Nasal cavity respiratory epithelium epithelial cell of viscerocranial mucosa (primary cell): Measurements from ENCODE around the gene OR6C70. TPM values are rescaled to one million over a fixed set of nuclear protein-coding genes. Genes with fewer than 3 reads are reported as not detected.

ENCODE experiments used
- total RNA-seq: library from RNA; depleted of rRNA; stranded (reverse); fragments of >200 nt; gene quantifications from 2 replicates; pipeline ENCODE4 v1.2.3, GENCODE V29; 2014

The OR6C70 gene
- not detected in 2 replicates for total RNA-seq

DNA sequence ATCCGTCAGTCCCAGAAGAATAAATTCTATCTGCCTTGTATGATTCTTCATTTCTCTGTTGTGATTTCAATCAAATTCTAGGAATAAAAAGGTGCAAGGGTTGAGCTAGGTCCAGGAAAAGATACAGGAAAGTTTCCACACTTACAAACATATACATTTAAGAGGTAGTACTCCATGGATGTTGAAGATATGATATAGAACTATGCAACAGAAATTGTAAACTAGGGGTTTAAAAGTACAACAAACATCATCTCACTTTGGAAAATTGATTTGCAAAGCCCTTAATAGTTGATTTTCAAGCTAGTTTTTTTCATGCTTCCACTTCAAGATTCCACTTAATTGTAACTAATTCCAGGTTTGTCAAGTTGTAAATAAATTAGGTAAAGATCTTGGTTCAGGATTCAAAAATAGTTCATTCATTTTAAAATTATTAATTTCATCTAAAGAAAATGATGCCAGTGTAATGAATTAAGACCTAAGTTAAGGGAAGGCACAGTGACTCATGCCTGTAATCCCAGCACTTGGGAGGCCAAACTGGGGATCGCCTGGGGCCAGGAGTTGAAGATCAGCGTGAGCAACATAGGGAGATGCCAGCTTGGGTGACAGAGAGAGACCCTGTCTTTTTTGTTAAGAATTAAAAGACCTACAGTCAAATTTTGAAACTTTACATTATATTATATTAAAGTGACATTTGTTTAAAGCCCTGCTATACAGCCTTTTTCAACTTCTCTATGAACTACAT lies at the start of gene OR6C70:
OR6C70 (minus strand) TSS at position 51 of the 742 bp plus-strand sequence; CDS start at position 51, 0 bp downstream.

GRCh38 chr12:55492078-55492477 lies 22.1 kb upstream of the OR6C70 start, which contains the start of gene OR6C68:
Gene OR6C68 (plus strand): TSS chr12:55492378. CDS start chr12:55492378, 0 bp downstream.

GRCh38 chr12:55443776-55444175 lies 26.2 kb downstream of the OR6C70 start, which contains the start of gene OR6C2:
Gene OR6C2 (plus strand): TSS chr12:55444076. CDS start chr12:55452214, 8,138 bp downstream.

DNA sequence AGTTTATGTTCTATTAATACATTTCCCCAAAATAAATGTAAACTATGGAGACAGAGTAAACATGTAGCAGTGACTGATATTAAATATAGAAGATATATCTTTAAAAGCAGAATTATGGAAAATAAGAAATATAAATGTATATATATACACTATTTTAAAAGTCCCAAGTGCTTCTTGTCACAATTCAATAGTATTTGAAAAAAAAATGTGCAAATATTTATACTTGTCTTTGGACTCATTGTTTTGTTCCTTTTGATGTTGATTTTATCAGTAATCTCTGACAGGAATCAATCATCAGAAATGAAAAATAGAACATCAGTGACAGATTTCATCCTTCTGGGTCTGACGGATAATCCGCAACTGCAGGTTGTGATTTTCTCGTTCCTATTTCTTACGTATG lies 44.0 kb downstream of the OR6C70 start, which contains the start of gene OR6C76:
OR6C76 (plus strand) TSS at position 301 of the 400 bp plus-strand sequence; CDS start at position 301, 0 bp downstream.

Other genes starting within 250 kb of the OR6C70 start
- gene OR10A7, start 249.1 kb downstream of the OR6C70 start, total RNA-seq = not detected in 2 replicates
- gene OR6C74, start 225.5 kb downstream of the OR6C70 start, total RNA-seq = not detected in 2 replicates
- not detected in 2 replicates for gene OR6C6, start 173.6 kb downstream of the OR6C70 start, total RNA-seq
- not detected in 2 replicates for gene OR6C1, start 155.8 kb downstream of the OR6C70 start, total RNA-seq
- not detected in 2 replicates for gene OR6C3, start 139.4 kb downstream of the OR6C70 start, total RNA-seq
- not detected in 2 replicates for gene OR6C75, start 107.2 kb downstream of the OR6C70 start, total RNA-seq
- not detected in 2 replicates for gene OR6C65, start 69.6 kb downstream of the OR6C70 start, total RNA-seq
- not detected in 2 replicates for gene OR6C76, start 43.9 kb downstream of the OR6C70 start, total RNA-seq
- gene OR6C2, start 26.1 kb downstream of the OR6C70 start, total RNA-seq = not detected in 2 replicates
- not detected in 2 replicates for gene OR6C68, start 22.2 kb upstream of the OR6C70 start, total RNA-seq
- gene OR6C4, start 79.5 kb upstream of the OR6C70 start, total RNA-seq = not detected in 2 replicates
- not detected in 2 replicates for gene OR2AP1, start 102.3 kb upstream of the OR6C70 start, total RNA-seq
- gene OR10P1, start 166.8 kb upstream of the OR6C70 start, total RNA-seq = not detected in 2 replicates
- 0.34 and 1.2 TPM in 2 replicates for gene ITGA7, start 237.8 kb upstream of the OR6C70 start, total RNA-seq
- gene BLOC1S1, start 245.9 kb upstream of the OR6C70 start, total RNA-seq = 36.6 and 40.0 TPM in 2 replicates